Non-pigmented ciliary epithelial cell (primary cell): ENCODE results near the gene NCKAP5.

Experiments
- DNase-seq: peaks from one replicate; pipeline ENCODE4 v3.0.0-alpha.2; 2010; ENCODE audit warnings: low read depth

NCKAP5 gene

DNA sequence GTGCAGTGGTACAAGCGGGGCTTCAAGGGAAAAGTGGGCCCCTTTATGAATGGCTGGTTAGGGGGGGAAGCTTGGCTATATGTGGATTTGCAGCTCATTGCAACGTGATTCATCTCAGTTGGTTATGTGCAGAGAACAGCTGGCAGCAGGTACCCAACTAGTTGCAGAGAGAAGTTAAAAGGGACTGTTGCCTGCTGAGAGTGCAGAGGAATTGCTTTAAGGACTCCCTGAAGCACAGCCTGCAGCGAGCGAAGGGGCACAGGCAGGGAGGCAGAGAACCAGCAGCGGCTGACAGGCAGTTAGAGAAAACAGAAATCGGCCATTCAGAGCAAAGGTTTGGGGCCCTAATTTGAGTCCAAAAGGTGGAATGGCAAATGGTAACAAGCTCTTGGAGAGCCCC lies 620.1 kb downstream of the NCKAP5 start:
- DNase-seq = no peak

DNA sequence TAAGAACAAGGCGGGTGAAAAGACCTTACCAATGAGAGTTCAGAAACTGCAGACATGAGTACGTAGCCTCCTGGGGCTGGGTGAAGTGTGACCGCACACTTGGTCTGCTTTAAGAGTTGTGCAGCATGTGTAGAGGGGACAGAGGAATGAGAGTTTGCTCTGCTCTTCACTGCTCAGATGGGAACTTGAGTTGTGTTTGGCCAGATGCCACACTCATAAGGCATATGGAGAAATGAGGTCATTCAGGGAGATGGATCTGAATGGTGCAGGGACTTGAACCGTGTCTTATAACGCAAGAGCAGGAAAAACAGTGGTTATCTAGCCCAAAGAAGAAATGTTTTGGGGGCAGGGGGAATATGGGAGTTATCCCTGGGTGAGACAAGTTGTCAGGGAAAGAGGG lies 624.4 kb downstream of the NCKAP5 start:
- DNase-seq = no peak

DNA sequence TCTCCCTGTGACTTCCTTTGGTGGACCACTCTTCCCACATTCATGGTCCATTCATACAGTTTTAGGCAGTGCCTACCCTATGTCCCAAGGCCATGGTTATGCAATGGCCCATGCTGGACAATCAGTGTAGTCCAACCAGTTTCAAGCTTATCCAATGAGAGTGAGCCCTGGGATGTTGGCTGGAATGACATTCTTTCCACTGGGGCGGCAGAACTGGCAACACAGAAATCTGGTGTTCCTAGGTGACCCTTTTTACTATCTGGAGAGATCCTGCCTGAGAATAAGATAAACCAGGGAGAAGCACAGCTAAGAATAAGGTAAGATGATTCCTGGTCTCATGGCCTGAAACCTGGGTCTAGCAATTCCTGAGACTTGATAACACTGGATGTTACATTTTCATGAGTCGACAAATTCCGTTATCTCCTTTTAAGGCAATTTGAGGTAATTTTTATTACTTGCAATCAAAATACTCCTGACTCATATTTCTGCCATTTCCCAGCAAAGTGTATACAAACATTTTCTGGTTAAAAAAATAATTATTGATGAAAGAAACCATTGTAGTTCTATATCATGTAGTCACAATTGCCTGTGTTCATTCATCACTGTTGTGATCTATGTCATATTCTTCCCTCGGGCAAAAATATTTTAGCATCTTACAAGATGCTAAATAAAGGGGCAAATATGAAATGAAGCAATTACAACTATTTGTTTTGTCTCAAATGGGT lies 626.8 kb downstream of the NCKAP5 start:
- DNase-seq = no peak

DNA sequence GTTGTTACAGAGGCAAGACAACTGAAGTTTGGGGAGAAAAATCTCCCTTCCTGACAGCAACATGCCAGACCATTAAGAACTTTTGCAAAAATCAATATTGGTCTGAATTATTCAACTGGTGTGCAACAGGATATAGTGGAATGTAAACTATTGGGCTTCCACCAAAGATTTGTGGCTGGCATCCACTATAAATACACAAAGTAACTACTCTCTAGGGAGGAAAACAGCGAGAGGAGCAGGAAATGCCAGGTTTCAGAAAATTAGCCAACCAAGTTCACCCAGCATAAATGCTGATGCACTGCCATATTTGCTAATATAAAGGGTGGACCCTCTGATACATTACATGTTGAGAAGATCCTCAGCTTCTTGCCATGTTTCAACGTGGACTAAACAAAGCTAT lies 630.6 kb downstream of the NCKAP5 start:
- no peak for DNase-seq

DNA sequence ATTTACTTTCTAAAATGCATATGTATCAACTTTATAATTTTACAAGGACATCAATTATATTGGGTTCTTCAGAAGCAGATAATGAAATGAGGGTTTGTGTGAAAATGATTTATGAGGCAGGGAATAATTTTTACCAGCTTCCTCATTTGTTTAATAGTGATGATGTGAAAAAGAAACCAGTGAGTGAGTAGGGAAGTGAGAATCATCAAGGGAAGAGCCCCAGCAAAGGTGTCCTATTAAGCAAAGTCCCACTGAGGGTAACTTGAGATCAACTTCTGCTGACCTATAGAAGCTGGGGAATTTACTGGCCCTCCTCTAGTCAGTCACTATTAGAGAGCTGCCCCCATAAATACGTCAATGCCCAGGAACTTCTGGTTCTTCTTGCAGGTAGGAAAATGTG lies 631.5 kb downstream of the NCKAP5 start:
- DNase-seq = no peak

DNA sequence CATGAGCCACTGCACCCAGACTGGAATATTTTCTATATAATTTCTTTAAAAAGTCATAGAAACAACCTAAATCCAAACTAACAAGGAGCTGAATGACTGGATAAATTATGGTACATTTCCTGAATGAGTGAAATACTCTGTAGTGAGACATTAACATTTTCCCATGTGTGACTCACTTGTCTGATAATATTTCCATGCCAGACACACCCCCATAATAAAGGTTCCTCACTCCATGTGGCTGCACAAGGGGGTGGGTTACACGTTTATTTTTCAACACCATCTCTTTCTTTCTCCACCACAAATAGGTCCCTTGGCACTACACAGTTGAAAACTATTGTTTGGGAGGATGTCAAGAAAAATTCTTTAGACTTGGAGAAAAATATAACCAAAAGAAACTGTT lies 632.0 kb downstream of the NCKAP5 start:
- DNase-seq = no peak

DNA sequence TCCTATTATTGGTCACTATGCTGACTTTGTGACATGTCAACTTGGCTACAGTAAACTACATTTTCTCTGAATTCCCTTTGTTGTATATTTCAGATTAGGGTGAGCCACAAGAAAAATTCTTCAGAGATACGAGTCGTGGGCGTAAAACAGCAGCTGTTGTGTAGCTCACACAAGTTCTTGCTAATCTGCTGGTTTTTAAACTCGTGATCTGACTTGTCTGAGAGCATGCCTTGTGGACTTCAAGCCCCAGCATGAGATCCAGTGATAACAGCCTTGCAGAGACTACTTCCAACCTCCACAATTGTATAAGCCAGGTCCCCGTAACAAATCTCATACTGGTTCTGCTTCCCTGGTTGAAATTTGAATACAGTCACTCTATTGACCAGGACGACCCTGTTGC lies 638.5 kb downstream of the NCKAP5 start:
- no peak for DNase-seq

DNA sequence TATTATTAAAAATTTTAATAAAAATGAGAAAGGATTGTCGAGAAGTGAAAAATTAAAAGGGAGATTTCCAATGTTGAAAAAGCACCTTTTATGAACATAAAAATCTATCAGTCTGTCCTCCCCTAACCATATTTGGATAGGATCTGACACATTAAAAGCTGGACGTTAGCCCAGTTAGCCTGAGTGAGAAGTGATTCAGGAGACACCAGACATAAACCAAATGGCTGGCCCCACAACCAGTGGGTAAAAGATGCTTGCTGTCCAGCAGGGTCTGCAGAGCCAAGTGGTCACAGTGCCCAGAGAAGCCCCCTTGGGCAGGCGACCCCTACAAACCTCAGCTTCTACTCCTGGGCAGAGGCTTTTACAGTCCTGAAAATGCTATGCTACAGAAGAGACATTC lies 644.5 kb downstream of the NCKAP5 start:
- no peak for DNase-seq

DNA sequence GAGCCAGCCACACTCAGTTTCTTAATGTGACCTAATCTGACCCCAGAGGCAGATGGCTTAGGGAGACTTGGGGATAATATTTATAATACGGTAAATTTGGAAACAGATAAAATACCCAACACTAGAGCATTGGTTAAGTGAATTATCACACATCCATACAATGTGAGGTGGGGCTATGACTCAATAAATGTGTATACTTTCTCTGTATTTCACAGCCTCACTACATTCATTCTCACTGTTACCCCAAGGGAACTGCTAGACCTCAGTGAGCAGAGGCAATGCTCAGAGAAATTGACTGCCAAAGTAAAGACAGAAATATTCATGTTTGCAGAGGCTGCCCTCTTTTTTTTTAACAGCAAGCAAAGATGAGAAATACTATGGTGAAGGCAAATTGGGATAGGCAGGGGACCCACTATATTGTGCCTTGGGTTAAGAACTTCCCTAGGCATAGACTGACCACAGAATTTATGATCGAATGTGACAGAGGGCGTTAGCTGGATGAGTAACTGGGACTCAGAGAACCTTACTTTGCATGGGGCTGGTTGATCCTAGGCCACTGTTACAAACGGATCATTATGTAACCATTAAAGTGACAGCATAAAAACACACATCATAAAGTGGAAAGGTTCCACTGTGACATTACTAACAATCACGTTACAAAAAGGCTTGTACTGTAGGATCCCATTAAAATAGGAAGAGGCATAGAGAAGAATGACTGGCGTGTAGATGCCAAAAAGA lies 652.3 kb downstream of the NCKAP5 start:
- no peak for DNase-seq

DNA sequence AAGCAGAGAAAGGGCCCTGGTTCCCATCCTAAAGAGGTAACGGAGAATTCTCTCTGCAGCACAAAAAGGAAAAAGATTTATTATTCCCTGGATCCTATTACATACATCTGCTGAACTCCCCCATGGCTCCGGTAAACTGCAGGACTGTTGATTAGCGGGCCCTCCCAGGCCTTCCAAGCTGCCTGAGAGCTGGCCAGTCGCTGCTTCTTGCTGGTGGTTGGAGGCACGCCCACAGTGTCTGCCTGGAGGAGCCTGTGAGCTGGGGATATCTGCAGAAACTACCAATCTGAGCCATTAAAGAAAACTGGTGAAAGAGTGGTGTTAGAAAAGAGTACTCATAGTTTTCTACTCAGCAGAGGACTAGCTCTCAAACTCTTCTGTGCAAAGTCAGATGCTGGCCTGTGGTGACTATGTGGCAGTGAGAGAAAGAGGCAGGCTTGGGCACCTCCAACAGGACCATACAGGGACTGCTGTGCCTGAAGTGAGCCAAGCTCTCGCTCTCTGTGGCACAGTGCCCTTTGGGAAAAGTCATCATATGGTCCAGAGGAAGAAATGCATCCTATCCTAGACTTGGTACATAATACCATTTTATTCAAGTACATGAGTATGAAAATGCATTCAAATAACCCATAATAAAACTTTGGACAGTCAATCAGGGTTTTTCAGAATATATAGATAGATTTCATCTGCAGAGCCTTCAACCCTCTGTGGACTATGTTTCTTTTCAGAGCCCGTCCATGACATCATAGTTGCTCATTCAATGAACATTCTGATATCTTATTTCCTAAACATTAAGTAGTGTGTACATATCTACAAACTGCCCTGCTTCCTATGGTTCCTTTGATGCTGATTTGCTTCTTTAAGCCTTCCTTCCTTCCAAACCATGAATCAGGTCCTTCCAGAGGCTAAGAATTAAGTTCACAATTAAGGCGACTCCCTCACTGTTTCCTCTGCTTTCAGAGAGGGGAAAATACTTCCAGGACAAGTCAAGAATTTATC lies 656.2 kb downstream of the NCKAP5 start:
- no peak for DNase-seq

DNA sequence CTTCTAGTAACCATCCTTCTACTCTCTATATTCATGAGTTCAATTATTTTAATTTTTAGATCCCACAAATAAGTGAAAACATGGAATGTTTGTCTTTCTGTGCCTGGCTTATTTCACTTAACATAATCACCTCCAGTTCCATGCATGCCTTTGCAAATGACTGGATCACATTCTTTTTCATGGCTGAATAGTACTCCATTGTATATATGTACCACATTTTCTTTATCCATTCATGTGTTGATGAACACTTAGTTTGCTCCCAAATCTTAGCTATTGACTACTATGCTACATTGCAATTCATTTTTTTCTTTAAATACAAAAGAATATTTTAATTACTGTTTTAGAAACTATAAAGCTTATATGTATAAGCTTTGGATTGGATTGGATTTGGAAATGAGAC lies 657.8 kb downstream of the NCKAP5 start:
- no peak for DNase-seq

DNA sequence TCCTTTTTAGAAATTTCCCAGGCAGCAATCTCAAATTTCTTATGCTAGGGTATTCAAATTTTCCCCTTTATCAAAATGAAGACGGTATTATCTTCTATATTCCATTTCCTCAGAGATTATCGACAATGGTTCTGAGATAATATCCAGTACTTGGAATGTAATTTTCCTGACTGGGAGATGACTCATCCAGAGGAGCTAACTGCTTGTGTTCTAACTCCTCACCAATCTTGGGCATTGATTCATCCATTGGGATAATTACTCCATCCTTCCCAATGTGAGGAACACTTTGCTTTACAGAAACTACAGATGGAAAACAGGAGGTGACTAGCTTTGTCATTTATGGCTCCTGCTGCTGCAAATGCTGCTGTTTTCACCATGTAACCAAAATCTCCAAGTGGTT lies 658.8 kb downstream of the NCKAP5 start:
- DNase-seq = no peak

DNA sequence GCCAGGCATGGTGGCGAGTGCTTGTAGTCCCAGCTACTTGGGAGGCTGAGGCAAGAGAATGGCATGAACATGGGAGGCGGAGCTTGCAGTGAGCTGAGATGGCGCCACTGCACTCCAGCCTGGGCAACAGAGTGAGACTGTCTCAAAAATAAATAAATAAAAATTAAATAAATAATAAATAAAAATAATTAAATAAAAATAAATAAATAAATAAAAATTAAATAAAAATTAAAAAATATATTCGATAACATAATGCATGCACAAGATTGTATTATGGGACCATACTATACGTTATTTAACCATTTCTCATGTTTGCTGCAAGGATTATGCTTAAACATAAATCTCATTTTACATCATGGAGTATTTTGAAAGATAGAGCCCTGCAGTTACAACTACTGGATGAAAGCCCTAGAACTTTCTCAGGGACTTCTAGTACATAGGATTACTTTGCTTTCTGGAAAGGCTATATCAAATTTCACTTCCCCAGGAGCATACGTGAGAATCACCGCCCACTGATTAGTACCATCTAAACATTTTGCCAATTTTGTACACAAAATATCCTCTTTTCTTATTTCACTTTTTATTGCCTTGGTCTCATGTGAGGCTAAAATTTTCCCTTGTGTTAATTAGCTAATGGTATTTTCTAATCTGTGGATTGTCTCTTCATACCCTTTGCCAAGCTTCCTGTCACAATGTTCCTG lies 664.0 kb downstream of the NCKAP5 start:
- DNase-seq = no peak

DNA sequence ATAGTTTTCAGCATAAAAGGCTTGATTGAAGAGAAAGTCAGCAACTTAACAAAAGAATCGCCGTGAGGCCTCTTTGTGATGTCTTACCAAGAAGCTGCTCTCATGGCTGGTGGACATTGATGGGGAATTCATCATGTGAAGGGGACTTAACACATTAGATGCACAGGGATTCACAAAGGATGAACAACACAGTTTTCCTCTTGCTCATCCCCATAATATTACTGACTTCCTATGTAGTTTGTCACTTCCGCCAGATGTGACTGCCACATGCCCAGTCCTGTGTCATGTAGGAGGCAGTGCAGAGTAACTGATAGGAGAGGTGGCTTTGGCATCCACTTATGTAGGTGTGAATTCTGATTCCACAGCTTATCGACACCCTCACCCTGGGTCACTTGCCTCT lies 665.6 kb downstream of the NCKAP5 start:
- no peak for DNase-seq

DNA sequence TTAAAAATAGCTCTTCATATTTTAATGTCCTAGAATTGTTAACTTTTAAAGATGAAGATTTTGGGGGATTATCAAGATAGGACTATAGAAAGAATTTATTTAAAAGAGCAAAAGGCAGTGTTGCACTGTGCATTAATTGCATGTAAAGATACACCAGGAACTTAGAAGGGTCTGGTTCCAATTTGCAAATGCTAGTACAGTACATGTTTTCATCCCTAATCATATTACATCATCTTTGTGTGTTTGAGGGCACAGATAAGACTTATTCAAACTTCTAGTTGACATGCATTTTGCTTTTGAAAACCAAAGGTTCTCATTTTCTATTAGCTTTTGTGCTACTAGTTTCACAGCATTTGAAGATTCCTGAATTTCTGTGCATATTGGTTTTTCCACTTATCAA lies 666.6 kb downstream of the NCKAP5 start:
- DNase-seq = no peak

DNA sequence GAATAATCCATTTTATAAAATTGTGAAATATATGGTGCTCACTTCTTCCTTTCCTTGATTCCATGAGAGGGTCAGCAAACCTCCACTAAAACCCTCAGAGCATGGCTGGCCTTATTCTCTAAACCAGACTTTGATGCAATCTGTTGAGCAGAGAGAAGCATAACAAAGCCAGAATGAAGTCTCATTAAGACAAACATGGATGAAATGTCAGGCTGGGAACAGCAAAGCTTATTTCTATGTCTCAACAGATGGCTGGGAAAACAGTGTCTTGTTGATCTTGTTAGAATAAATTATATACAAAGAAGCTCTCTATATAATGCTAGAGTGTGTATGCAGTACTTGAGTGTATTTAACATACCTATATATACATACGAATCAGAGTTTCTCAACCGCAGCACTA lies 671.2 kb downstream of the NCKAP5 start:
- no peak for DNase-seq

DNA sequence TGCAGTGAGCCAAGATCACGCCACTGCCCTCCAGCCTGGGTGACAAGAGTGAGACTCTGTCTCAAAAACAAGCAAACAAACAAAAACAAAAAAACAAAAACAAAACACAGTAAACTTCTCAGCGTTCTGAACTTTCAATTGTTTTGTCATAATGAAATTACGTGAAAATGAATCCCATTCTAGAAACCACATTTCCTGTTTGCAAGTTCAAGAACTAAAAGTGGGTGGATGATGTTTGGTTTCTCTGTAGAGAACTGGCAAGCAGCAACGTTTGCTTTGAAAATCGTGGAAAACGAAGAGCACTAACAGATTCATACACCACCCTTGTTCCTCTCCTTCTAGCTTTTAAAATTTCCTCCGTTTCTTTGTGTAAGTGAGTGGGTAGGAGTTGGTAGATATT lies 672.2 kb downstream of the NCKAP5 start:
- no peak for DNase-seq

DNA sequence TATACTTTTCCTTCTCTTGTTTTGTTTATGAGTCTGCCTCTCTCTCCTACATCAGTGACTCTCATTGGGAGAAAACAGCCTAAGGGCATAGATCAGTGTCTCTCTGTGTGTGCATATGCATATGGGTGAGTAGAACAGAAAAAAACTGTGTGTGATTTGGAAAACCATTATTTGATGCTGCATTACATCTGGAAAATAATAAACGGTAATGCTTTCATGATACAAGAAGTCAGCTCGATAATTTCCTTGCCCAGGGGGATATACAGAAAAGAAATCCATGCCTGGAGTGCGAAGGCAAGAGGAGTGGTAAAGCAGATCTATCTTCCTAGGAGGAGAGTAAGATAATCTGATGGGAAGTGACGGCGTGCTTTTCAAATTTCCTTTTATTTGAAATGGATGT lies 676.8 kb downstream of the NCKAP5 start:
- DNase-seq = no peak

DNA sequence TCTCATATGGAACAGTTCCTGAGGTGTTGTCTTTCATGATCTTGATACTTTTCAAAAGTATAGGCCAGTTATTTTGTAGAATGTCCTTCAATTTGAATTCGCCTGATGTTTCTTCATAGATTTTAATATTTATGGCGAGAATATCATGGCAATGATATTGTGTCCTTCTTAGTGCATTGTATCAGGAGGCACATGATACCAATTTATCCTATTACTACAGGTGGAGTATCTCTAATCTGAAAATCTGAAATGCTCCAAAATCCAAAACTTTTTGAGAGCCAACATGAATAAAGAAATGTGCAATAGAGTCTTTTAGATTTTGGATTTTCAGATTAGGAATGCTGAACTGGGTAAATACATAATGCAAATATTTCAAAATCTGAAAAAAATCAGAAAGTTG lies 681.7 kb downstream of the NCKAP5 start:
- no peak for DNase-seq

DNA sequence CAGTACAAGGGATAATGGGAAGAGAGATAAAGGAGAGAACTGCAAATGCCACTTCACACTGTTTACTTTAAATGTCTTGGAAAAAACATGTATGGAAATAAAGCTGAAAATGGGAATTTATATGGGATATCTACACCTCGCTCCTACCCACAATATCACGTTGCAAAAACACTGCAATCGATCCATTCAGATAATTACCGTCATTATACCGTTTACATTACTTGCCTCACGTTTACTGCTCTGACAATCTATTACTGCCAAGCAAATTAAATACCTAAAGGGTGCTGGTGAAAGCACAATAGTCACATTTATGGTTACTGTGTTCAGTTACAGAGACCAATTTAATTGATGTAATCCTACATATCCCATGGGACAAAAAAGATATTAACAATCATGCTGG lies 683.6 kb downstream of the NCKAP5 start:
- DNase-seq = no peak

DNA sequence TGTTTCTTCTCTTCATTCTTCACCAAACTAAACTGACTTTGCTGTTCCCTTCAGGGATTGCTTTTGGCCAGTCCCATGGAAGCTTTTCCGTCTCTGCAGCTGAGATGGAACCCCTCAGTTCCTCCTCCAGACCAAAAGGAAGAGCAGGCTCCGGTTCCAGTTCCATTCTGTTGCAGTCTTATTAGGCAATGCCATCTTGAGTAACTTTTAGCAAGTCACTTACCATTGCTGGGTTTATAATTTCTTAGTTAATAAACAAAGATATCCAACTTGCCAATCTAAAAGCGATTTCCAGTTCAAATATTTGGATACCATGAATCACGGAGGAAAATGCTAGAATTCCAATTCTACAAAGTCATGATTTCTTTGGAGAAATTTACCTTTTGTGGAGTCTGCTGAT lies 684.0 kb downstream of the NCKAP5 start:
- DNase-seq = no peak

DNA sequence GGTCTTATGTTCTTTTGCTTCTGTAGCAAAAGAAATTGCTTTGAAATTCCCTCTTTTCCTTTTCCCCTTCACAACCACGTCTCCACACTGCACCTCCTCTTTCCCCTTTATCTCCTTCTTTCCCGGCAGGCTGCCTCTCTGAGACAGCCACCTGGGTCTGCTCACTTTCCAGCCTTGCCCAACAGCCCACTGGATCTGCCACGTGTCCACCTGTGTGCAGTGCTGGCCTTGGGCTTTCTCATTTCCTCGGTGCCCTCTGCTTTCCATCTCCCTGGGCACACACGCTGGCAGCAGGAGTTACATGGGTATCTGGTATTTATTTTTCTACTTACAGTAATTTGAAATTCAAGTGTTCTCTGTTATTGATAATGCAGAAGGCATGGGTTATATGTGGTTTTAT lies 684.8 kb downstream of the NCKAP5 start:
- no peak for DNase-seq
